ENCODE measurements around the gene PDE3A.

The PDE3A gene

GRCh38 chr12:20585913-20586312, 217.6 kb downstream of the PDE3A start:
- in situ Hi-C loops (cut with MboI; ENCODE audit: low pct_unique_long_range_greater_than_20kb, low sequenced_read_pairs, unreplicated experiment) = no loop called here
- TF ChIP-seq CTCF (IDR thresholded peaks at IDR 0.05; ENCODE audit: extremely low read depth, insufficient read depth, missing control alignments) = no peak
- DNase-seq (ENCODE audit: low spot score) = no peak

GRCh38 chr12:20588042-20588441, 219.7 kb downstream of the PDE3A start:
- in situ Hi-C loops (cut with MboI; ENCODE audit: low pct_unique_long_range_greater_than_20kb, low sequenced_read_pairs, unreplicated experiment) = no loop called here
- no peak for TF ChIP-seq CTCF (IDR thresholded peaks at IDR 0.05; ENCODE audit: extremely low read depth, insufficient read depth, missing control alignments)
- no peak for DNase-seq (ENCODE audit: low spot score)

- no peak for TF ChIP-seq CTCF (IDR thresholded peaks at IDR 0.05; ENCODE audit: extremely low read depth, insufficient read depth, missing control alignments)
- DNase-seq (ENCODE audit: low spot score) = no peak
- in situ Hi-C loops (cut with MboI; ENCODE audit: low pct_unique_long_range_greater_than_20kb, low sequenced_read_pairs, unreplicated experiment) = no loop called here
Observed at GRCh38 chr12:20590570-20590969, 222.2 kb downstream of the PDE3A start.

GRCh38 chr12:20592556-20592955, 224.2 kb downstream of the PDE3A start:
- DNase-seq (ENCODE audit: low spot score) = no peak
- in situ Hi-C loops (cut with MboI; ENCODE audit: low pct_unique_long_range_greater_than_20kb, low sequenced_read_pairs, unreplicated experiment) = no loop called here
- no peak for TF ChIP-seq CTCF (IDR thresholded peaks at IDR 0.05; ENCODE audit: extremely low read depth, insufficient read depth, missing control alignments)

- DNase-seq (ENCODE audit: low spot score) = no peak
- no peak for TF ChIP-seq CTCF (IDR thresholded peaks at IDR 0.05; ENCODE audit: extremely low read depth, insufficient read depth, missing control alignments)
- in situ Hi-C loops (cut with MboI; ENCODE audit: low pct_unique_long_range_greater_than_20kb, low sequenced_read_pairs, unreplicated experiment) = no loop called here
Observed at GRCh38 chr12:20593611-20594010, 225.3 kb downstream of the PDE3A start.

GRCh38 chr12:20596061-20596460, 227.7 kb downstream of the PDE3A start:
- in situ Hi-C loops (cut with MboI; ENCODE audit: low pct_unique_long_range_greater_than_20kb, low sequenced_read_pairs, unreplicated experiment) = no loop called here
- no peak for TF ChIP-seq CTCF (IDR thresholded peaks at IDR 0.05; ENCODE audit: extremely low read depth, insufficient read depth, missing control alignments)
- DNase-seq (ENCODE audit: low spot score) = no peak

- no peak for TF ChIP-seq CTCF (IDR thresholded peaks at IDR 0.05; ENCODE audit: extremely low read depth, insufficient read depth, missing control alignments)
- in situ Hi-C loops (cut with MboI; ENCODE audit: low pct_unique_long_range_greater_than_20kb, low sequenced_read_pairs, unreplicated experiment) = no loop called here
Observed at GRCh38 chr12:20599757-20600156, 231.4 kb downstream of the PDE3A start.

More at GRCh38 chr12:20599757-20600156, 231.4 kb downstream of the PDE3A start:
- no peak for DNase-seq (ENCODE audit: low spot score)
